Adrenal gland (tissue), 5 donors: ENCODE measurements around the gene TRAF1.

Experiments
- CTCF ChIP-seq, 6 experiments: fragments of 450-650 bp in 4 of 6; fragments of 200-600 bp in 2 of 6; sonication (generic) in 1 of 6; IDR thresholded peaks; 1 replicate in 5 of 6; 2 replicates in 1 of 6; pipeline versions ENCODE4 v1.5.1 to v1.8.0; 2016 to 2021; ENCODE audit warnings: antibody characterized with exemption in 6 of 6, mild to moderate bottlenecking in 2 of 6, moderate library complexity in 1 of 6
- POLR2A ChIP-seq, 2 donors: fragments of 450-650 bp; IDR thresholded peaks; one replicate each; pipeline ENCODE4 v1.6.1; 2017; ENCODE audit warnings: antibody characterized with exemption in 2 of 2, mild to moderate bottlenecking in 2 of 2, moderate library complexity in 1 of 2
- donor health status: DM: no; HTN: no; CAD: no.

- TF ChIP-seq CTCF (IDR thresholded peaks at IDR 0.05) (no peak), POLR2A (IDR thresholded peaks at IDR 0.05) (no peak)
Measured at GRCh38 chr9:120894321-120895148, 32.1 kb downstream of the TRAF1 start.
